NCI-H524 (cell line): ENCODE data around the gene NTSR1.

ENCODE experiments used
- DNase-seq, 2 experiments: peaks; one replicate each; lab custom pipeline; 2025; lab: John Stamatoyannopoulos, UW

The NTSR1 gene

DNA sequence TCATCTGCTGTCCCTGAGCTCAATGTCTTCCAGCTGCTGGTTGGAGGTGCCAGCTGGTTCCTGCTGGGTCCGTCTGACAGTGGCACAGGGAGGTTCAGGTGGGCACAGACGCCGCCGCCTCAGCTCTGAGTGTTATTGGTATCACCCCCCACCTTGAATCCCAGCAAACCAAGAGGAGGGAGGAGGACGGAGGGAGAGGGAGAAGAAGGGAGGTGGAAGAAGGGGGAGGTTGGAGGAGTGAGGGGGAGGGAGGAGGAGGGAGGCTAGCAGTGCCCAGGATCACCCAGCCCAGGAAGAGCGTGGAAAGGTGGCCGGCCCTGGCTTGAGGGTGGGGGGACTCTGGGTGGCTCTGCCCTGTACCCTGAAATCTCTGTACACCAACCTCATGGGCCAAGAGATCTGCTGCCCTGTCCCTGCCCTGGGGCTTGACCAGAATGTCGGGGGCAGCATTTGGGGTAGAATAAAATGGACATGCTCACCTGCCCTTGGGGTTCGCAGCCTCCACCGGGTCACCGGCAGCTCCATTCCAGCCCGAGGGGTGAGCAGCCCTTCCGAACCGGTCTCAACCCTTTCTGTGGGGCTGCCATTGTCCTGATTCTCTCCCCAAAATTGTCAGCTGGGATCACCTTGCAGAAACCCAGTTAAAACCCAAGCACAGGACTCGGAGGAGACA, 17.1 kb downstream of the NTSR1 start:
- peak in 1 of 2 experiments; percentile 52 for DNase-seq

GRCh38 chr20:62726276-62726675, 17.6 kb downstream of the NTSR1 start:
- no peak for DNase-seq

DNA sequence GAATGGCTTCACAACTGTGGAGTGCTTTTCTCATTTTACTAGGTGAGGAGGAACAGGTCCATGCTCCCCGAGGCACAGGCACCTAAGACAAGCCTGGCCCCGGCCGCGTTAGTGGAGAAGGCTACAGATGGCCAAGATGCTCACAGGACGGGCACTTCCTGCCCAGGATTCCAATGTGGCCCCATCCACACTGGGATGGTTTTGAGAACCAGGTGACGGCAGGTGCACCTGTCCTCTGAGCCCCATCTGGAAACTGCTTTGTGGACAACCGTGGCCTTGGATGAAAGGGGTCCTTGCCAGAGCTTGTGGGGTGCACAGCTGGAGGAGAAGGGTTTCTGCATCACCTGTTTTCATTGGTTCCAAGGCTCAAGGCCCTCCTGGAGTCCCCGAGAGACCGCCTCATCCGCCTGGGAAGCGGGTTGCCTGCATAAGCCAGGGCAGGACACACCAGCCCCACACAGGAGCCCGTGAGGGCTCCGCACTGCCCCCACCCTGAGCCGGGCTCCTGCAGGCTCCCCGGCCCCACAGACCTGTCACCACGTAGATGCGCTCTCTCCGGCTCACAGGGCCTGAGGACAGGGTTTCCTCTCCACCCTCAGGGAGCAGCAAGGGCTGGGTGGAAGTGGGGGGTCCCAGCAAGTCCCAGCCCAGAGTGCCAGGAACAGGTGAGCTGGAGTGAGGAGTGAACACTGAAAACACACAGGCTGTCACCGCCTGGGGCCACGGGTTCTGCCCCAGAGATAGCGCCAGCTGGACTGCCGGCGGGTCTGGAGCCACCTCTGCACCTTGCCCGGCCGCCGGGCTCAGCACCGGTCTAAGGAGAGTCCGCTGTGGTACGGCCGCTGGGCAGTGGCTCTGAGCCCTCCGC, 18.3 kb downstream of the NTSR1 start:
- DNase-seq = no peak

- DNase-seq = peak in 1 of 2 experiments; percentile 61
These were observed 19.0 kb downstream of the NTSR1 start for GRCh38 chr20:62727584-62728027.

DNA sequence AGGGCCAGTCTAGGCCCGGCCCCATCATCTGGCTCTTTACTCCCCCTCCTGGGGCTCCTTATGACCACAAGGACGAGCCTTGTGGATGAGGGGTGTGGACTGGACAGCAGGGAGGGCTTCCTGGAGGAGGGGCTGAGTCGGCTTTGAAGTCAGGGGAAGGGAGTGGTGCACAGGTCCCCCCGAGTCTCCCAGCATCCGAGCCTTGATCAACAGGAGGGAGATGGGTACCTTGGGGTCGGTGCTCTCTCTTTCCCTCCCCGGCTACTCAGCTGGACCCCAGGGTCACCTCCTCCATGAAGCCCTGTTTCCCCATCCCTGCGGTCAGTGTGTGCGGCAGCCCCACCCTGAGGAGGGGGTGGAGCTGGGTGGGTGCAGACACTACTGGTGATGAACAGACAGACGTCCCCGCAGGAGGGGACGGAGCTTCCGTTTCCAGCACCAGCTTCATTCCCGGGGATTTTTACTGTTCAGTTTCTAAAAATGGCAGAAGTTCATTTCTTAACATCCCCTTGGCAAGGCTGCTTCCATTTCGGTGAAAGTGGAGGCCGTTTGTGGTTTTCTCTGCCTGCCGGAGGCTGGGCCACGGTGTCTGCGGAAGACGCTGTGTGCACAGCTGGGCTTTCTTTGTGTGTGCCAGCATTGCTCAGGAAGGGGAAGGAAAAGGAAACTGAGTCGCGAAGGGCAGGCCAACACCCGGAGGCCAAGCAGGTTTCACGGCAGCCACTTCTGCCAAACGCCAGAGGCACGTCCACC, 19.6 kb downstream of the NTSR1 start:
- no peak for DNase-seq

DNA sequence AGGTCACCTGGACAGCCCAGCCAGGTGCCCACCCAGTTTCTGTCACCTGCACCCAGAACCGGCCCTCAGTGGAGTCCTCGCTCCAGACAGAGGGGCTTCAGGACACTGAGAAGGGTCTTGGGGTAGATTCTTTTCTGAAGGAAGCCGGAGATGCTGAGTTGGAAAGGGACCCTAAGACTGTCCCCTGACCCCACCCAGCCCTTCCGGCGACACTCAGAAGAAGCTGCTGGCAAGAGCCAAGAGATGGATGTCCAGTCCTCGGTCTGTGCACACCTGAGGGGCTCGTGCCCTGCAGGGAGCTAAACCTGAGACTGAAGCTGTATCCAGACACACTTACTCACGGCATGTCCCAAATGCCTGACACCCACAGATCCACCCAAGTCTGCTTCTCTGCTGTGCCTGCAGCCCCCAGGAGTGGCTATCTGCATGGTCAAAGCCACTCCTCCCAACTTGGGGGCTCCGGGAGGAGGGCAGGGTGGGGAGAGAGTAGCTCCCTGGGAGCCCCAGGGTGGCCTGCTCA, 20.2 kb downstream of the NTSR1 start:
- no peak for DNase-seq

GRCh38 chr20:62730481-62730880, 21.8 kb downstream of the NTSR1 start:
- no peak for DNase-seq

GRCh38 chr20:62732031-62732760, 23.6 kb downstream of the NTSR1 start:
- DNase-seq = no peak

- DNase-seq = no peak
These were observed 24.3 kb downstream of the NTSR1 start for GRCh38 chr20:62732842-62733525.

DNA sequence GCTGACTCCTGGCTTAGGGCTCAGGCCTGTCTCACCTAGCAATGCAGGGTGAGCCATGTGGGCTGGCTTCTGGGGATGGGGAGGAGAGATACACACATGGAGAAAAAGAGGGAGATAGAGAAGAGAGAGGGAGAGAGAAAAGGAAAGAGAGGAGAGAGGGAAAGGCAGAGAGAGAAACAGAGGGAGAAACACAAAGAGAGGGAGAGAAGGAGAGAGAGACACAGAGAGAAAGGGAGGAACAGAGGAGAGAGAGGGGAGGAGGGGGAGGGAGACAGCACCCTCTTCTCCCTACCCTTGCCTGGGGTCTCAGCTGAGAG, 24.8 kb downstream of the NTSR1 start:
- DNase-seq = no peak

DNA sequence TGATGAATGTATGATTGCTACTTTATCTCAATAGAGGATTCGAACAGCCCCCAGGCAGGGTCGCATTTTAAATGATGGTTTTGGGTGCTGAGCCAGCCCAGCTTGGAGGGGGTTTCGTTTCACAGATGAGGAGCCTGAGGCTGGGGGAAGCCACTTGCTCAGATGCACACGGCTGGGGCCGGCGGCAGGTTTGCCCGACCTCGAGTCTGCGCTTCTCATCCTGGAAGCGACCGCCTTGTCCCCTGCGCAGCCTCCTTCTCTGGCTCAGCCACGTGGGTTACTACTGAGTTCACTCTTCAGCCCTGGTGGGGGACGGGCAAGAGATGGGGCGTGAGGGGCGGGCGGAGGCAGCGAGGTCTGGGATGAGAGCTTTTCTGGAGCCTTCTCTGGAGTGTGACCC, 25.3 kb downstream of the NTSR1 start:
- no peak for DNase-seq

GRCh38 chr20:62734326-62734725, 25.7 kb downstream of the NTSR1 start:
- no peak for DNase-seq

DNA sequence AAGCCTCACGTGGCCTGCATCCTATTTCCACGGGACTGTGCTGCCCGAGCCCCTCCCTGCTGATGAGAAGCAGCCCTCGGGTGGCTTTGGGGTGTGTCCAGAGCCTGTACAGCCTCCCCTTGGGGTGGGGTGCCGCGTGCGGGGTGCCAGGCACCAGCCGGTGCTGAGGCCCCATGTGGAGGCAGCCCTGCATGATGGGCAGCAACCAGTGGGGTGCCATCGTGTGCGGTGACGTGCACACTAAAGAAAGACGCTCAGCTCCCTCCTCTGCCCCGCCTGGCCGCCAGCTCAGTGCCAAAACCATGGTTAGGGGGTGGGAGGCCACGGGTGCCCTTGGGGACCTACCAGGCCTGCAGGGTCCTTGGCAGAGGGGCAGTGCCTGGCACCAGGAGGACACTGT, 26.2 kb downstream of the NTSR1 start:
- DNase-seq = no peak

GRCh38 chr20:62735331-62735821, 26.7 kb downstream of the NTSR1 start:
- no peak for DNase-seq

DNA sequence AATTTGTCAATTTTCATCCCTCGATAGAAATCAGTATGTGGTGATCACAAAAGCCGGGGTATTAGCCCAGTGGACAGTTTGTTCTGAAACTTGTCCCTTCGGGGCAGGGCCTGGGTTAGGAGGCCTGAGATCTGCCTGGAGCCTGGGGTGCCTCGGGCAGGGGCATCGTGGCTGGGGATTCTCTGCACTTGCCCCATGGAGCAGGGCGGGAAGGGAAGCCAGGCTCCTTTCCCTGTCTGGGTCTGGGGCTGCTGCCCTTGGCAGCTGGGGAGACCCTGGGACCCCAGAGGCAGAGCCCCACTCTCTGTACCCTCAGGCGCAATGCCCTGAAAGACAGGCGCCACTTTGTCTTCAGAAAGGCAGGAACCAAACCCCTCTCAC, 27.4 kb downstream of the NTSR1 start:
- no peak for DNase-seq

- DNase-seq = peak in 1 of 2 experiments; percentile 37
These were observed 27.9 kb downstream of the NTSR1 start for GRCh38 chr20:62736407-62737071.

GRCh38 chr20:62737271-62737811, 28.7 kb downstream of the NTSR1 start:
- no peak for DNase-seq

DNA sequence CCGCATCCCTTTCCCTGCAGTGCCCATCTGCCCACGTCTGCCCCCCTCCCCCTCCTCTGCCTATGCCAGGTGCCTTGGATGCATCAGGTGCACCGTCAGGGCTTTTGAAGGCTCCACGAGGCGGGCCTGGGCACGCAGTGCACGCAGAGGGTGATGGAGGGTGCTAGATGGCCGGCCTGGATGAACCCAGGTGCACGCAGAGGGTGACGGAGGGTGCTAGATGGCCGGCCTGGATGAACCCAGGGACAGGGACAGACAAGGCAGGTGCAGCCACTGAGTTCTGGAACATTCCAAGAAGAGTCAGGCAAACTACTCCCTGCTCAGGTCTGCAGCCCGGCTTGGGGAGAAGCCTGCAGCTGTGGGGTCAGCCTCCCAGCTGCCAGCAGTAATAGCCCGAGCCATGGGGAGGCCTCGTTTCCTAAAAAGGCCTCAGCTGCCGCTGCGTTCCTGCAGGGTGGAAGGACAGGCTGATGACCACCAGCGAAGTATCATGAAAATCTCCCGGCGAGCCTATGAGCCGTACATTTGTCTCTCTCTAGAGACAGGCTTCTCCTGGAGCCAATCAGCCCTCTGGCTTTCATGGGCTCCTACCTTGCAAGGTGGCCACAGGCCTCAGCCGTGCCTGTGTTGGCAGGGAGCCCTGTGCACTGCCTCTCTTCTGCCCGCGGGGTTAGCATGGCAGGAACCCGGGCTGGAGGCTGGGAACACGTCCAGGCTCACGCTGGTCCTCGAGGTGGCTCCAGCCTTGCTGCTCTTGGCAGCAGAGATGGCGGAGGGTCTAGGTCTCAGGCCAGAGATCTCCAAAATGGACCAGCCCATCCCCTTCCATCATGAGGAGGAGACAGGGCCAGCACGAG, 29.6 kb downstream of the NTSR1 start:
- DNase-seq = no peak

DNA sequence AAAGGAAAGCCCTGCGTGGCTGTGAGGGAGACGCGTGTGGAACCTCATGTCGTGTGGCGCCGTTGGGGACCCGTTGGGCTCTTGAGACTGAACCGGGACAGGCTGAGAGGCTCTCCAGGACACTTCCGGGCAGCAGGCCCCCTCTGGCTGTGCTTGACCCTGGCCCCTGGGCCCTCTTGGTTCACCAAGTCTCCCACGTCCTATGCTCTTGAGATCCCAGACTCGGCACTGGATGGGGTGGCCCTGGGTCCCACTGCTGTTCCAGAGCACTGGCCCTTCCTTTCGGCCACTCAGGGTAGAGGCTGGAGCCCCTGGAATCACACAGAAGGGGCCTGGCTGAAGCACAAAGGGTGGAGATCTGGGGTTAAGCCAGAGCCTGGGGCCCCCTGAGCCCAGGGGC, 30.4 kb downstream of the NTSR1 start:
- no peak for DNase-seq
